Natural killer cell (primary cell): Measurements from ENCODE around the gene LMBRD1. TPM values are rescaled to one million over a fixed set of nuclear protein-coding genes. Genes with fewer than 3 reads are reported as not detected.

ENCODE experiments used
- ATAC-seq, 3 donors: fragments of 150-1000 bp in 2 of 3; fragments of 200-7000 bp in 1 of 3; cut with Tn5 transposase; 1 replicate in 1 of 3; 2 replicates in 2 of 3; pipeline ENCODE4 v1.10.0; 2021; ENCODE audit warnings: mild to moderate bottlenecking in 2 of 3, moderate library complexity in 2 of 3
- DNase-seq, 2 donors: peaks; one replicate each; pipeline versions ENCODE4 v3.0.0 to v3.0.0-alpha.2; 2013 to 2021; ENCODE audit warnings: mixed read lengths in 1 of 2
- H3K27ac ChIP-seq: one replicate; pipeline ENCODE4 v1.5.1; 2013; ENCODE audit warnings: mild to moderate bottlenecking, low read length
- H3K27me3 ChIP-seq: one replicate; pipeline ENCODE4 v1.6.1; 2013; ENCODE audit warnings: low read length; ENCODE audit not compliant: control insufficient read depth, insufficient read depth
- H3K36me3 ChIP-seq: one replicate; pipeline ENCODE4 v1.6.1; 2013; ENCODE audit warnings: low read length; ENCODE audit not compliant: control insufficient read depth, insufficient read depth
- H3K4me1 ChIP-seq: one replicate; pipeline ENCODE4 v1.6.1; 2013; ENCODE audit warnings: low read length; ENCODE audit not compliant: control insufficient read depth, insufficient read depth
- H3K4me3 ChIP-seq: one replicate; pipeline ENCODE4 v1.5.1; 2013; ENCODE audit warnings: low read length
- H3K9me3 ChIP-seq: one replicate; pipeline ENCODE4 v1.6.1; 2013; ENCODE audit warnings: low read length; ENCODE audit not compliant: control insufficient read depth, insufficient read depth
- H3K27ac Mint-ChIP-seq, 2 donors: one replicate each; pipeline ENCODE4 v1.8.0; 2022; ENCODE audit warnings: mild to moderate bottlenecking in 2 of 2, mixed read lengths in 2 of 2, moderate library complexity in 1 of 2
- H3K27me3 Mint-ChIP-seq, 2 donors: one replicate each; pipeline ENCODE4 v1.8.0; 2022; ENCODE audit warnings: low read depth in 2 of 2, mixed read lengths in 2 of 2
- H3K36me3 Mint-ChIP-seq: one replicate; pipeline ENCODE4 v1.8.0; 2022; ENCODE audit warnings: mixed read lengths
- H3K4me1 Mint-ChIP-seq, 2 donors: one replicate each; pipeline ENCODE4 v1.8.0; 2022; ENCODE audit warnings: mixed read lengths in 2 of 2
- H3K4me3 Mint-ChIP-seq: one replicate; pipeline ENCODE4 v1.8.0; 2022; ENCODE audit warnings: mild to moderate bottlenecking, moderate library complexity, mixed read lengths
- H3K9me3 Mint-ChIP-seq, 2 donors: one replicate each; pipeline ENCODE4 v1.8.0; 2022; ENCODE audit warnings: mixed read lengths in 2 of 2
- CTCF ChIP-seq: fragments of 200-600 bp; IDR thresholded peaks from one replicate; pipeline ENCODE4 v1.8.0; 2022; ENCODE audit warnings: antibody characterized with exemption
- WGBS: methylation state at CpG from one replicate; pipeline ENCODE4 v1.1.7; 2013; ENCODE audit warnings: missing lambda C conversion rate; ENCODE audit not compliant: insufficient coverage; 5-methylcytosine and 5-hydroxymethylcytosine counted together
- intact Hi-C: fragments of 100-400 bp; cut with micrococcal nuclease; formaldehyde crosslinking; loops from one replicate; pipeline ENCODE4 v1.14.2; 2022
- total RNA-seq, 4 donors: library from RNA; stranded (reverse); fragments of 120-200 nt in 1 of 4; gene quantifications; one replicate each; pipeline versions ENCODE4 v1.2.3 to v1.2.4, GENCODE V29; 2013 to 2022

Gene LMBRD1
- total RNA-seq, 3 donors from 2014 or later (not counting 1 experiment from before 2014, with no cell fraction given): 41.0 to 43.1 (median 41.1) TPM

- no peaks in the 10 kb centered on the region for H3K9me3 Mint-ChIP-seq
- DNase-seq: no peak
- no peaks in the 10 kb centered on the region for H3K27me3 ChIP-seq
- H3K36me3 Mint-ChIP-seq: no peaks in the 10 kb centered on the region
- no peak overlapping the region for H3K4me3 ChIP-seq
- H3K4me1 Mint-ChIP-seq: peaks cover 59 to 63% of the 10 kb centered on the region in 2 donors
- TF ChIP-seq CTCF: no peak
- no peaks in the 10 kb centered on the region for H3K4me1 ChIP-seq
- H3K36me3 ChIP-seq: no peaks in the 10 kb centered on the region
- intact Hi-C loops: no loop called here
- H3K27me3 Mint-ChIP-seq: no peaks in the 10 kb centered on the region
- peak overlapping the region; percentile 51 to 72 for H3K27ac Mint-ChIP-seq
- H3K27ac ChIP-seq: no peak overlapping the region
- no peaks in the 10 kb centered on the region for H3K9me3 ChIP-seq
- 56% methylated on average over 2 of the region's 3 CpGs for WGBS
- no peak overlapping the region for H3K4me3 Mint-ChIP-seq
- ATAC-seq: no peak
Observed at GRCh38 chr6:69763763-69764162, 33.0 kb downstream of the LMBRD1 start.

- ATAC-seq: no peak
- Histone ChIP-seq H3K27me3 (no peaks in the 10 kb centered on the region), H3K36me3 (no peaks in the 10 kb centered on the region), H3K27ac (no peak overlapping the region), H3K9me3 (no peaks in the 10 kb centered on the region), H3K4me3 (no peak overlapping the region), H3K4me1 (no peaks in the 10 kb centered on the region)
- intact Hi-C loops: no loop called here
- no peak for DNase-seq
- Mint-ChIP-seq H3K27ac (no peak overlapping the region), H3K4me3 (no peak overlapping the region), H3K27me3 (no peaks in the 10 kb centered on the region), H3K4me1 (peaks cover 64 to 74% of the 10 kb centered on the region in 2 donors), H3K9me3 (no peaks in the 10 kb centered on the region), H3K36me3 (no peaks in the 10 kb centered on the region)
- WGBS: 100% methylated on average over 2 of the region's 2 CpGs
- no peak for TF ChIP-seq CTCF
Observed at GRCh38 chr6:69761853-69762252, 35.0 kb downstream of the LMBRD1 start.

- no peaks in the 10 kb centered on the region for H3K36me3 ChIP-seq
- H3K9me3 Mint-ChIP-seq: peaks cover 0 to 2% of the 10 kb centered on the region in 2 donors
- intact Hi-C loops: no loop called here
- H3K4me3 ChIP-seq: no peak overlapping the region
- H3K9me3 ChIP-seq: no peaks in the 10 kb centered on the region
- no peak overlapping the region for H3K4me3 Mint-ChIP-seq
- H3K4me1 Mint-ChIP-seq: peaks cover 69 to 74% of the 10 kb centered on the region in 2 donors
- no peaks in the 10 kb centered on the region for H3K27me3 Mint-ChIP-seq
- no peak for TF ChIP-seq CTCF
- ATAC-seq (no peak), DNase-seq (no peak)
- H3K27me3 ChIP-seq: no peaks in the 10 kb centered on the region
- no peak overlapping the region for H3K27ac ChIP-seq
- peak overlapping the region in 1 of 2 donors; percentile 30 for H3K27ac Mint-ChIP-seq
- WGBS: 29% methylated on average over 1 of the region's 1 CpG
- no peaks in the 10 kb centered on the region for H3K4me1 ChIP-seq
- H3K36me3 Mint-ChIP-seq: no peaks in the 10 kb centered on the region
Observed at GRCh38 chr6:69758214-69758613, 38.6 kb downstream of the LMBRD1 start.

- DNase-seq: no peak
- peaks cover 60 to 61% of the 10 kb centered on the region in 2 donors for H3K4me1 Mint-ChIP-seq
Observed at GRCh38 chr6:69756907-69757306, 39.9 kb downstream of the LMBRD1 start.

More at GRCh38 chr6:69756907-69757306, 39.9 kb downstream of the LMBRD1 start:
- TF ChIP-seq CTCF: no peak
- intact Hi-C loops: no loop called here
- Mint-ChIP-seq H3K27me3 (no peaks in the 10 kb centered on the region), H3K27ac (no peak overlapping the region), H3K9me3 (peaks cover 0 to 2% of the 10 kb centered on the region in 2 donors), H3K36me3 (no peaks in the 10 kb centered on the region), H3K4me3 (no peak overlapping the region)
- Histone ChIP-seq H3K27me3 (no peaks in the 10 kb centered on the region), H3K36me3 (no peaks in the 10 kb centered on the region), H3K4me1 (no peaks in the 10 kb centered on the region), H3K27ac (no peak overlapping the region), H3K9me3 (no peaks in the 10 kb centered on the region), H3K4me3 (no peak overlapping the region)
- no peak for ATAC-seq
- WGBS: 100% methylated on average over 1 of the region's 1 CpG
